Neural progenitor cell (in vitro differentiated cells): Measurements from ENCODE around the gene MKNK1.

Experiments used
- CTCF ChIP-seq: fragments of 200-600 bp; sonication (generic); IDR thresholded peaks from 2 replicates; pipeline ENCODE4 v1.5.1; 2017; ENCODE audit warnings: antibody characterized with exemption, mild to moderate bottlenecking
- EZH2 ChIP-seq: fragments of 200-600 bp; sonication (generic); IDR thresholded peaks from 2 replicates; pipeline ENCODE4 v1.6.1; 2017; ENCODE audit warnings: antibody characterized with exemption, mild to moderate bottlenecking, moderate library complexity
- EZH2phosphoT487 ChIP-seq: fragments of 200-600 bp; sonication (generic); IDR thresholded peaks from 2 replicates; pipeline ENCODE4 v1.6.1; 2017; ENCODE audit warnings: antibody characterized with exemption

GRCh38 chr1:46554236-46554596, 49.9 kb downstream of the MKNK1 start:
- TF ChIP-seq CTCF (no peak), EZH2 (no peak), EZH2phosphoT487 (no peak)
